PC-3 (cell line): ENCODE results near the gene DTNBP1. TPM values are rescaled to one million over a fixed set of nuclear protein-coding genes. Genes with fewer than 3 reads are reported as not detected.

ENCODE experiments used
- ATAC-seq: fragments of 200-7000 bp; cut with Tn5 transposase; 2 replicates; pipeline ENCODE4 v1.9.1; 2020; ENCODE audit warnings: mild to moderate bottlenecking, moderate library complexity
- BruUV-seq: library from RNA; stranded (reverse); fragments of 400-500 nt; replicated peaks from 2 replicates; lab custom pipeline; 2021; lab: Mats Ljungman, UMichigan
- CTCF ChIA-PET: fragments of 300-600 bp; sonication (Branson Sonifier 250); formaldehyde crosslinking; loops from one replicate; lab custom pipeline; 2022; ENCODE audit warnings: antibody characterized with exemption; lab: Charles Lee
- POLR2A ChIA-PET: fragments of 300-600 bp; sonication (Branson Sonifier 250); formaldehyde crosslinking; loops from one replicate; lab custom pipeline; 2022; ENCODE audit warnings: antibody characterized with exemption; ENCODE audit not compliant: unreplicated experiment; lab: Charles Lee
- DNase-seq: peaks from one replicate; pipeline ENCODE4 v3.0.0-alpha.2; 2015
- H2AFZ ChIP-seq: fragments of 300-600 bp; sonication (generic); 2 replicates; pipeline ENCODE4 v1.6.0; 2016; ENCODE audit warnings: antibody characterized with exemption, low read length
- H3F3A ChIP-seq: fragments of 300-600 bp; sonication (generic); one replicate; pipeline ENCODE4 v1.6.0; 2017; ENCODE audit warnings: antibody characterized with exemption, low read length, control low read depth, mild to moderate bottlenecking; ENCODE audit not compliant: unreplicated experiment
- H3K27ac ChIP-seq: fragments of 300-600 bp; sonication (generic); 2 replicates; pipeline ENCODE4 v1.5.1; 2016; ENCODE audit warnings: mild to moderate bottlenecking, low read length
- H3K27me3 ChIP-seq: fragments of 300-600 bp; sonication (generic); 2 replicates; pipeline ENCODE4 v1.6.1; 2016; ENCODE audit warnings: low read length, mixed read lengths
- H3K36me3 ChIP-seq: fragments of 300-600 bp; sonication (generic); 2 replicates; pipeline ENCODE4 v1.6.1; 2016; ENCODE audit warnings: low read depth, mixed run types, low read length, mixed read lengths
- H3K4me1 ChIP-seq: fragments of 300-600 bp; sonication (generic); 2 replicates; pipeline ENCODE4 v1.5.1; 2016; ENCODE audit warnings: low read length; ENCODE audit not compliant: insufficient read depth
- H3K4me2 ChIP-seq: fragments of 300-600 bp; sonication (generic); 2 replicates; pipeline ENCODE4 v1.6.0; 2016; ENCODE audit warnings: low read length
- H3K4me3 ChIP-seq: fragments of 300-600 bp; sonication (generic); 2 replicates; pipeline ENCODE4 v1.5.1; 2016; ENCODE audit warnings: mild to moderate bottlenecking, low read length, mixed read lengths
- H3K79me2 ChIP-seq: fragments of 300-600 bp; sonication (generic); 2 replicates; pipeline ENCODE4 v1.6.1; 2017; ENCODE audit warnings: low read length, mixed read lengths
- H3K9ac ChIP-seq: fragments of 300-600 bp; sonication (generic); 2 replicates; pipeline ENCODE4 v1.6.0; 2016; ENCODE audit warnings: mild to moderate bottlenecking, low read length
- H3K9me2 ChIP-seq: fragments of 300-600 bp; sonication (generic); replicated peaks from 2 replicates; pipeline ENCODE4 v1.6.1; 2016; ENCODE audit warnings: mixed run types, low read length, mixed read lengths
- H3K9me3 ChIP-seq: fragments of 300-600 bp; sonication (generic); 2 replicates; pipeline ENCODE4 v1.6.1; 2016; ENCODE audit warnings: low read length, mixed read lengths
- H4K20me1 ChIP-seq: fragments of 300-600 bp; sonication (generic); 2 replicates; pipeline ENCODE4 v1.6.1; 2016; ENCODE audit warnings: low read length, mixed read lengths
- EZH2 ChIP-seq: fragments of 300-600 bp; sonication (generic); IDR thresholded peaks from one replicate; pipeline ENCODE4 v1.6.1; 2017; ENCODE audit warnings: antibody characterized with exemption, mild to moderate bottlenecking, low read length; ENCODE audit not compliant: unreplicated experiment
- EZH2phosphoT487 ChIP-seq: fragments of 300-600 bp; sonication (generic); IDR thresholded peaks from 2 replicates; pipeline ENCODE4 v1.6.1; 2018; ENCODE audit warnings: mild to moderate bottlenecking, antibody characterized with exemption, low read length, borderline replicate concordance
- intact Hi-C: fragments of 100-400 bp; cut with micrococcal nuclease; formaldehyde crosslinking; loops from 2 replicates; pipeline ENCODE4 v1.9.0; 2023
- total RNA-seq: library from RNA; depleted of rRNA; stranded (reverse); fragments of >200 nt; gene quantifications from 2 replicates; pipeline ENCODE4 v1.2.3, GENCODE V29; 2014
- TF ChIP-seq, protein P1 (sequence below): fragments of 300-600 bp; sonication (generic); conservative IDR thresholded peaks from 2 replicates; pipeline ENCODE4 v1.5.1; 2017; ENCODE audit warnings: antibody characterized with exemption, low read depth, mild to moderate bottlenecking, low read length

DTNBP1 gene
- total RNA-seq, 1 experiment from 2014 or later, result 7.9 TPM

- no peak overlapping the region for H3K27ac ChIP-seq
- BruUV-seq, result no TSS peak
- no peak overlapping the region for H3K9ac ChIP-seq
- TF ChIP-seq, protein P1, sequence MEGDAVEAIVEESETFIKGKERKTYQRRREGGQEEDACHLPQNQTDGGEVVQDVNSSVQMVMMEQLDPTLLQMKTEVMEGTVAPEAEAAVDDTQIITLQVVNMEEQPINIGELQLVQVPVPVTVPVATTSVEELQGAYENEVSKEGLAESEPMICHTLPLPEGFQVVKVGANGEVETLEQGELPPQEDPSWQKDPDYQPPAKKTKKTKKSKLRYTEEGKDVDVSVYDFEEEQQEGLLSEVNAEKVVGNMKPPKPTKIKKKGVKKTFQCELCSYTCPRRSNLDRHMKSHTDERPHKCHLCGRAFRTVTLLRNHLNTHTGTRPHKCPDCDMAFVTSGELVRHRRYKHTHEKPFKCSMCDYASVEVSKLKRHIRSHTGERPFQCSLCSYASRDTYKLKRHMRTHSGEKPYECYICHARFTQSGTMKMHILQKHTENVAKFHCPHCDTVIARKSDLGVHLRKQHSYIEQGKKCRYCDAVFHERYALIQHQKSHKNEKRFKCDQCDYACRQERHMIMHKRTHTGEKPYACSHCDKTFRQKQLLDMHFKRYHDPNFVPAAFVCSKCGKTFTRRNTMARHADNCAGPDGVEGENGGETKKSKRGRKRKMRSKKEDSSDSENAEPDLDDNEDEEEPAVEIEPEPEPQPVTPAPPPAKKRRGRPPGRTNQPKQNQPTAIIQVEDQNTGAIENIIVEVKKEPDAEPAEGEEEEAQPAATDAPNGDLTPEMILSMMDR, result no peak
- TF ChIP-seq EZH2, result no peak
- no peak for TF ChIP-seq EZH2phosphoT487
- no peaks in the 10 kb centered on the region for H3K9me2 ChIP-seq
- POLR2A ChIA-PET, result no interaction called here
- peaks cover 26% of the 10 kb centered on the region for H3K4me1 ChIP-seq
- H3K36me3 ChIP-seq, result peaks cover 9% of the 10 kb centered on the region; the same call in 1 of the 2 replicates
- intact Hi-C loops, result no loop called here
- no peaks in the 10 kb centered on the region for H3K9me3 ChIP-seq
- H3K4me2 ChIP-seq, result no peak overlapping the region
- H2AFZ ChIP-seq, result no peak overlapping the region
- peaks cover 7% of the 10 kb centered on the region; the same call in 1 of the 2 replicates for H4K20me1 ChIP-seq
- CTCF ChIA-PET, result no interaction called here
- H3K79me2 ChIP-seq, result peaks cover 8% of the 10 kb centered on the region
- no peak for ATAC-seq
- no peak overlapping the region for H3K4me3 ChIP-seq
- DNase-seq, result no peak
- H3F3A ChIP-seq, result no peaks in the 10 kb centered on the region
- no peaks in the 10 kb centered on the region for H3K27me3 ChIP-seq
These were observed 161.7 kb downstream of the DTNBP1 start for GRCh38 chr6:15500901-15501825.

GRCh38 chr6:15500078-15500740 is 162.6 kb downstream of the DTNBP1 start:
- BruUV-seq, result no TSS peak
- H3K27me3 ChIP-seq, result no peaks in the 10 kb centered on the region
- no peaks in the 10 kb centered on the region for H3K9me3 ChIP-seq
- no peak overlapping the region for H2AFZ ChIP-seq
- ATAC-seq, result no peak
- H3K27ac ChIP-seq, result no peak overlapping the region
- CTCF ChIA-PET, result no interaction called here
- intact Hi-C loops, result no loop called here
- no peaks in the 10 kb centered on the region for H3K9me2 ChIP-seq
- POLR2A ChIA-PET, result no interaction called here
- H3K4me1 ChIP-seq, result peaks cover 20% of the 10 kb centered on the region
- no peaks in the 10 kb centered on the region for H3K79me2 ChIP-seq
- H4K20me1 ChIP-seq, result no peaks in the 10 kb centered on the region
- H3F3A ChIP-seq, result no peaks in the 10 kb centered on the region
- TF ChIP-seq, protein P1, result no peak
- TF ChIP-seq EZH2 (no peak), EZH2phosphoT487 (no peak)
- H3K4me3 ChIP-seq, result no peak overlapping the region
- H3K36me3 ChIP-seq, result peaks cover 9% of the 10 kb centered on the region; the same call in 1 of the 2 replicates
- no peak for DNase-seq
- H3K4me2 ChIP-seq, result no peak overlapping the region
- H3K9ac ChIP-seq, result no peak overlapping the region
